DOHH2 (cell line): ENCODE results near the gene TBC1D24.

ENCODE experiments used
- CTCF ChIP-seq: fragments of 200-600 bp; sonication (generic); IDR thresholded peaks from one replicate; pipeline ENCODE4 v1.5.1; 2014; ENCODE audit warnings: antibody characterized with exemption, mild to moderate bottlenecking, low read depth, low read length; ENCODE audit not compliant: poor library complexity, severe bottlenecking
- EZH2phosphoT487 ChIP-seq: fragments of 200-600 bp; sonication (generic); IDR thresholded peaks from 2 replicates; pipeline ENCODE4 v1.6.1; 2017; ENCODE audit warnings: borderline replicate concordance, mild to moderate bottlenecking, antibody characterized with exemption, low read length, moderate library complexity, mixed read lengths

DNA sequence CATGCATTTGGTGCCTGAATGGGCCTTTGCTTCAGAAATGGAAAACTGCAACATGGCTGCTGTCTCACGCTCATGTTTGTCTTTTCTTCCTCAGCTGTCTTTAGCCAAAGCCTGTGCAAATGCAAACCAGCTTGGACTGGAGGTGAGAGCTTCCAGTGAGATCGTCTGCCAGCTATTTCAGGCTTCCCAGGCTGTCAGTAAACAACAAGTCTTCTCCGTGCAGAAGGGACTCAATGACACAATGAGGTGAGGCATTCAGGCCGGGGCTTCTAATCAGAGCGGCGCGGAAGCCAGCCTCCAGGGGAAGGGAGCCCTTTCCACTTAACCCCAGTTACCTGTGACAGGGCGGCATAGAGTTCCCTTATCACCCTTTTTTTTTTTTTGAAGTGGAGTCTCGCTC, 31.4 kb upstream of the TBC1D24 start:
- TF ChIP-seq CTCF (no peak), EZH2phosphoT487 (no peak)
